Right lobe of liver (tissue), 6 donors: ENCODE data around the gene MRPL20. TPM values are rescaled to one million over a fixed set of nuclear protein-coding genes. Genes with fewer than 3 reads are reported as not detected.
A peak's percentile ranks its signal among the peaks of the same experiment; 100 is the strongest.

Experiments
- ATAC-seq, 4 donors: fragments of 200-7000 bp; cut with Tn5 transposase; one replicate each; pipeline ENCODE4 v1.9.1; 2020; ENCODE audit warnings: mild to moderate bottlenecking in 4 of 4, moderate library complexity in 4 of 4
- DNase-seq, 3 donors: peaks; one replicate each; pipeline ENCODE4 v3.0.0-alpha.2; 2020
- H3K27ac ChIP-seq, 3 donors: fragments of 200-600 bp; one replicate each; pipeline ENCODE4 v1.8.0; 2022
- H3K27me3 ChIP-seq, 2 donors: fragments of 200-600 bp; one replicate each; pipeline ENCODE4 v1.8.0; 2022
- H3K36me3 ChIP-seq, 4 donors: fragments of 200-600 bp; sonication (generic) in 1 of 4; one replicate each; pipeline versions ENCODE4 v1.5.1 to v1.8.0; 2017 to 2022; ENCODE audit warnings: control low read depth in 1 of 4
- H3K4me1 ChIP-seq, 4 donors: fragments of 200-600 bp; sonication (generic) in 1 of 4; one replicate each; pipeline versions ENCODE4 v1.5.1 to v1.8.0; 2017 to 2022; ENCODE audit warnings: control low read depth in 1 of 4
- H3K4me3 ChIP-seq, 3 donors: fragments of 200-600 bp; one replicate each; pipeline ENCODE4 v1.8.0; 2022
- H3K9me3 ChIP-seq, 4 donors: fragments of 200-600 bp; sonication (generic) in 1 of 4; one replicate each; pipeline versions ENCODE4 v1.5.1 to v1.8.0; 2017 to 2022; ENCODE audit warnings: control low read depth in 1 of 4
- POLR2A ChIP-seq: fragments of 450-650 bp; IDR thresholded peaks from one replicate; pipeline ENCODE4 v1.6.1; 2017; ENCODE audit warnings: antibody characterized with exemption, mild to moderate bottlenecking
- WGBS: methylation state at CpG from one replicate; pipeline ENCODE4 v1.1.6; 2018; ENCODE audit warnings: low coverage, low lambda C conversion rate; ENCODE audit not compliant: insufficient coverage; ENCODE audit errors: missing lambda C conversion rate; 5-methylcytosine and 5-hydroxymethylcytosine counted together
- intact Hi-C, 2 donors: fragments of 100-400 bp; cut with DNase I; formaldehyde crosslinking; loops; one replicate each; pipeline versions ENCODE4 v1.11.2 to v1.14.1; 2022
- total RNA-seq, 6 experiments: library from RNA; depleted of rRNA in 2 of 6; stranded (reverse); fragments of >200 nt in 2 of 6; fragmentation: NEBNext Ultra II Directional in 3 of 6; extraction: Animal tissue kit (Norgen Biotek cat#: 25700) in 3 of 6; gene quantifications; one replicate each; pipeline versions ENCODE4 v1.1.0 to v1.2.4, GENCODE V29; 2016 to 2023
- TF ChIP-seq, protein P1 (sequence below), 4 donors: fragments of 200-600 bp in 3 of 4; fragments of 450-650 bp in 1 of 4; IDR thresholded peaks; one replicate each; pipeline versions ENCODE4 v1.5.1 to v1.8.0; 2016 to 2022; ENCODE audit warnings: antibody characterized with exemption in 4 of 4, mild to moderate bottlenecking in 2 of 4
- donor health status: DM: no; HTN: yes; CAD: no.
- donor health status: DM: no; HTN: no; CAD: no.
- donor health status: DM: no; HTN: no; CAD: no.
- donor health status: DM: no; HTN: yes; CAD: no.
- donor health status: DM: no; HTN: yes; CAD: no.

Gene MRPL20
- total RNA-seq, 6 experiments from 2014 or later = 44.1 to 91.2 (median 56.5) TPM

DNA sequence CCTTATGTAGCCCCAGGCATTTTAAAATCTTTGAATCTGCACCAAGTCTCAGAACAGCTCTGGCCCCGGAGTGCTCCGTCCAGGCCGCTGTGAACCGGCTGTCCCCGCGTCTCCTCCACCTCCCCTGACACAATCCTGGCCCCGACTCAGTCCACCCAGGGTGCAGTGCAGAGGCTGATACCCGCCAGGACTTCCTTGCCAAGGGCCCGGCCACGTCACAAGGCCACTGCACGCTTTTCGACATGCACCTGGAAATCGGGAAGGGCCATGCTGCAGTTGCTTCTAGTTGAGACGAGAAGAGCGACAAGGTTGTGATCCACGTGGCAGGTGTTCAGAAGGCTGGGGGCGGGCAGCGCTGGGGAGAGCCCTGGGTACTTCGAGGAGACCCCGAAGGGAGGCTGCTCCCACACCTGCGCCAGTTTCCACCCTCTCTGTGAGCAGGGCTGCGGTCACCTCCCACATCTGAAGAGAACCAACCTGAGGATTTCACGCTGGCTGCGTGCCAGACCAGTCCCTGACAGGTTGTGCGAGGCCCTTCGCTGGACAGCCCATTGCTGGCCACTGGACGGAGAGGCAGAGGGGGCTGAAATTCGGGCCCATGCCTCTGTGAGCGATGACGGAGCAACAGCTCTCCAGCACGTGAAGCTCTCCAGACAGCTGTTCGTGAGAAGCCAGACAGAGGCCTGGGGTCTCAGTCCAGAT lies 35.1 kb upstream of the MRPL20 start:
- 71% methylated on average over 13 of the region's 32 CpGs for WGBS
- H3K36me3 ChIP-seq = no peaks in the 10 kb centered on the region
- no peaks in the 10 kb centered on the region for H3K27me3 ChIP-seq
- intact Hi-C loops = loop anchor here in 1 of 2 donors (5.0 kb wide), 1 partner anchor 35 kb away; the partner anchor contains the start of gene MRPL20
- no peak for ATAC-seq
- H3K27ac ChIP-seq = no peak overlapping the region
- H3K4me1 ChIP-seq = peaks cover 0 to 24% (median 9%) of the 10 kb centered on the region in 4 donors
- peak in 1 of 3 donors; percentile 67 for DNase-seq
- no peaks in the 10 kb centered on the region for H3K9me3 ChIP-seq
- no peak overlapping the region for H3K4me3 ChIP-seq
- TF ChIP-seq POLR2A = no peak

DNA sequence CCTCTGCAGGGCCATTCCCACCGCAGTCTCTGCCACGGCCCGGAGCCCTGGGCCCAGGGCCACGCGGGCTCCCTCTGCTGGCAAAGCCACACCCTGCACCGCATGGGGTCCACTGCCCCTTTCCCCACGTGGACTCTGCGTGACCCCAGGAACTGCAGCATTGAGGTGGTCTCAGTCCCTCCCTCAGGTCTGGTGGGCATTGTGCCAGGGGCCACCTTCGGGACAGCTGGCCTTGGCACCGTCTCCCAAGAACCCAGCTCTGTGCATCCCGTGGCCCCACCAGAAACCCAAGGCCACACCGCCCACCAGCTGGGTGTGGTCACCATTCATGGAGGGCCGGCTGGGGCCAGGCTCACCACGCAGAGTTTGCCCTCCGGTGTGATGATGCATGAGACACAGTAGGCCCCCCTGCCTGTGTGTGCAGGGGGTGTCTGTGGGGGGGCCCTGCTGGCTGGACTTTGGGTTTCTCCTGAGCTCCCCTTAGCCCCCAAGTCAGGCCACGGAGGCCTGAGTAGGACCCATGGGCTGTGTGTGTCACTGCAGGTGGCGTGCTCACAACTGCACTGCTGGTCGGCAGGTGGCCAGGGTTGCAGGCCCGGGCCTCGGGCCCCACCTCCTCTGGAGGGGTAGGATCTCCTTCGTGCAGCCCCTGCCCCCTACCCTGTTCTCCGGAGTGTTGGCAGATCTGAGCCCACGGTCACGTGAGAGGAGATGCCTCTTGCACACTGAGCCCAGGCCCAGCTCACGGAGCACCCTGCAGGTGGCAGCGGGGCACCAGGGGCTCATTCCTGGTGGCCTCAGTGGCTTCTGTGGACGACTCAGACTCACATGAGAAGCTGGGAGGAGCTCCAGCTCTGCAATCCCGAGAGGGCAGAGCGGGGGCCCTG lies 34.2 kb upstream of the MRPL20 start:
- H3K36me3 ChIP-seq = no peaks in the 10 kb centered on the region
- H3K4me3 ChIP-seq = no peak overlapping the region
- intact Hi-C loops = loop anchor here in 1 of 2 donors (5.0 kb wide), 1 partner anchor 34 kb away; the partner anchor contains the start of gene MRPL20
- H3K27ac ChIP-seq = no peak overlapping the region
- peak; percentile 55 to 61 (median 58) for ATAC-seq
- DNase-seq = peak in 1 of 3 donors; percentile 68
- H3K4me1 ChIP-seq = peaks cover 0 to 34% (median 13%) of the 10 kb centered on the region in 4 donors
- no peaks in the 10 kb centered on the region for H3K27me3 ChIP-seq
- TF ChIP-seq POLR2A = no peak
- TF ChIP-seq, protein P1, sequence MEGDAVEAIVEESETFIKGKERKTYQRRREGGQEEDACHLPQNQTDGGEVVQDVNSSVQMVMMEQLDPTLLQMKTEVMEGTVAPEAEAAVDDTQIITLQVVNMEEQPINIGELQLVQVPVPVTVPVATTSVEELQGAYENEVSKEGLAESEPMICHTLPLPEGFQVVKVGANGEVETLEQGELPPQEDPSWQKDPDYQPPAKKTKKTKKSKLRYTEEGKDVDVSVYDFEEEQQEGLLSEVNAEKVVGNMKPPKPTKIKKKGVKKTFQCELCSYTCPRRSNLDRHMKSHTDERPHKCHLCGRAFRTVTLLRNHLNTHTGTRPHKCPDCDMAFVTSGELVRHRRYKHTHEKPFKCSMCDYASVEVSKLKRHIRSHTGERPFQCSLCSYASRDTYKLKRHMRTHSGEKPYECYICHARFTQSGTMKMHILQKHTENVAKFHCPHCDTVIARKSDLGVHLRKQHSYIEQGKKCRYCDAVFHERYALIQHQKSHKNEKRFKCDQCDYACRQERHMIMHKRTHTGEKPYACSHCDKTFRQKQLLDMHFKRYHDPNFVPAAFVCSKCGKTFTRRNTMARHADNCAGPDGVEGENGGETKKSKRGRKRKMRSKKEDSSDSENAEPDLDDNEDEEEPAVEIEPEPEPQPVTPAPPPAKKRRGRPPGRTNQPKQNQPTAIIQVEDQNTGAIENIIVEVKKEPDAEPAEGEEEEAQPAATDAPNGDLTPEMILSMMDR (IDR thresholded peaks at IDR 0.05) = peak; percentile 80 to 89 (median 86)
- WGBS = 0% methylated on average over 4 of the region's 29 CpGs
- no peaks in the 10 kb centered on the region for H3K9me3 ChIP-seq

DNA sequence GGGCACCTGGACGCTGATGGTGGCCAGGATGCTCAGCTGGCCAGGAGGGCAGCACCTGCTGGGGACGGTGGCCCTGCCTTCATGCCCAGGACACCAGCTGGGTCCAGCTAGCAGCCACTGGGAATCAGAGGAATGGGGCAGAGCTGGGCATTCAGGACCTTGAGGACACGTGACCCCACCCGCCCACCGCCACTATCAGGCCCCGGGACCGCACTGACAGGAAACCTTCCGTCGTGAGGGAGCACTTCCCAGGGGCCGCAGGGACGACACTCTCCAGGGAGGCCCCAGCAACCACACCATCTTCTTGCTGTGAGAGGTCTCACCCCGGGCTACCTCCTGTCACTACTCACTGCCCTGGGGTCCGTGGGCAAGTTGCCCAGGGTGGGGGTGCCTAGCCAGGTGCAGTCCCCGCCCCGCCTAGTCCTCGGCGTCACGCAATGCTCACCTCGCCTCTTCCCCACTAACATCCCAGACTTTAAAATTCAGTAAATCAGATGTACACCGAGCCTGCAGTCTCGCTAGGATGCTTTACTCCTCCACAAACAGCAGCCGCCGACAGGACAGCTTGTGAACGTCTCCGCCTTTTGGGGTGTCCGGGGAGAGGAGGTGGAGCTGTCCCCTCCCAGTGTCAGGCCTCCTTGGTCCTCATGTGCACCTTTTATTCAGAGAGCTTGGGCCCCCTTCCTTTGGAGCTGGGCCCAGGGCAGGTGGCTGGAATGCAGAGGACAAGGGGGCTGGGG lies 33.3 kb upstream of the MRPL20 start:
- Histone ChIP-seq H3K36me3 (no peaks in the 10 kb centered on the region), H3K27me3 (no peaks in the 10 kb centered on the region), H3K4me3 (no peak overlapping the region), H3K4me1 (peaks cover 0 to 39% (median 14%) of the 10 kb centered on the region in 4 donors), H3K9me3 (no peaks in the 10 kb centered on the region), H3K27ac (no peak overlapping the region)
- TF ChIP-seq POLR2A = no peak
- TF ChIP-seq, protein P1 (IDR thresholded peaks at IDR 0.05) = no peak
- intact Hi-C loops = loop anchor here in 1 of 2 donors (5.0 kb wide), 1 partner anchor 33 kb away; the partner anchor contains the start of gene MRPL20
- no peak for ATAC-seq
- DNase-seq = peak in 1 of 3 donors; percentile 48
- 70% methylated on average over 7 of the region's 26 CpGs for WGBS

DNA sequence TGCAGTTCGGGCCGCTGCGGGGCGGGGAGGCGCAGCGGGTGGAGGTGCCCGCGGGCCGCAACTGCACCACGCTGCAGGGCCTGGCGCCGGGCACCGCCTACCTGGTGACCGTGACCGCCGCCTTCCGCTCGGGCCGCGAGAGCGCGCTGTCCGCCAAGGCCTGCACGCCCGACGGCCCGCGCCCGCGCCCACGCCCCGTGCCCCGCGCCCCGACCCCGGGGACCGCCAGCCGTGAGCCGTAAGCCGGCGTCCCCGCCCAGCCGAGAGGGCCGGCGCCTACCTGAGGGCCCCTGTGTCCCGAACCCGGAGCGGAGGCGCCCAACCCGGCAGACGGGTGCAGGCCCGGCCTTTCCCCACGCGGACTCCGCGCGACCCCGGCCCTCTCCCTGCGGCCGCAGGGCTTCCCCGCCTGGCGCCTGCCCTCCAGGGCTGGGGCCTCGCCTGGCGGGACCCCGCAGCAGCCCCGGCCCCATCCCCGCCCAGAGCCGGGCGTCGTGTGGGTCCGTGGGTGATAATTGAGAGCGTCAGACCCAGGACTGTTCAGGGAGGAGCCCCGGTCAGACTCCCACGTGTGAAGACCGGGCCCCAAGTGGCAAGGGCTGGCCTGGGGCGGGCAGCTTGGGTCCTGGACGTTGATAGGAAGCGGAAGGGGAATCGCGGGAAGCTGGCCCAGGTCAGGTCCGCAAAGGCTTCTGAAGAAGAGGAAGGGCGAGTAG lies 32.6 kb upstream of the MRPL20 start:
- no peaks in the 10 kb centered on the region for H3K36me3 ChIP-seq
- 87% methylated on average over 10 of the region's 82 CpGs for WGBS
- intact Hi-C loops = loop anchor here in 1 of 2 donors (5.0 kb wide), 1 partner anchor 32 kb away; the partner anchor contains the start of gene MRPL20
- ATAC-seq = no peak
- no peak overlapping the region for H3K4me3 ChIP-seq
- H3K27me3 ChIP-seq = no peaks in the 10 kb centered on the region
- peaks cover 0 to 46% (median 18%) of the 10 kb centered on the region in 4 donors for H3K4me1 ChIP-seq
- H3K9me3 ChIP-seq = no peaks in the 10 kb centered on the region
- TF ChIP-seq, protein P1 (IDR thresholded peaks at IDR 0.05) = no peak
- TF ChIP-seq POLR2A = no peak
- peak in 1 of 3 donors; percentile 41 for DNase-seq
- H3K27ac ChIP-seq = no peak overlapping the region
